Neuron (in vitro differentiated cells): ENCODE measurements around the gene PLXNB3.
"Not testable (repeated sequence)": the region's sequence is repeated elsewhere in the genome, so short reads cannot be mapped to it uniquely, and the experiment has no call there.

Source experiments
- H2AFZ ChIP-seq: one replicate; pipeline ENCODE4 v1.6.1; 2013; ENCODE audit warnings: low read depth, mild to moderate bottlenecking, inconsistent platforms, low read length, moderate library complexity
- H3K27me3 ChIP-seq: one replicate; pipeline ENCODE4 v1.6.1; 2013; ENCODE audit warnings: low read length; ENCODE audit not compliant: insufficient read depth
- H3K36me3 ChIP-seq: one replicate; pipeline ENCODE4 v1.6.1; 2013; ENCODE audit warnings: low read length; ENCODE audit not compliant: insufficient read depth
- H3K4me1 ChIP-seq: one replicate; pipeline ENCODE4 v1.6.1; 2013; ENCODE audit warnings: low read length; ENCODE audit not compliant: insufficient read depth
- H3K4me3 ChIP-seq: 2 replicates; pipeline ENCODE4 v1.5.1; 2013; ENCODE audit warnings: mild to moderate bottlenecking, low read length, moderate library complexity
- H3K9me3 ChIP-seq: one replicate; pipeline ENCODE4 v1.6.1; 2013; ENCODE audit warnings: low read length

Gene PLXNB3

GRCh38 chrX:153803211-153804099 lies 39.4 kb downstream of the PLXNB3 start:
- no peaks in the 10 kb centered on the region for H3K27me3 ChIP-seq
- H3K4me1 ChIP-seq, result peaks cover 7% of the 10 kb centered on the region
- H2AFZ ChIP-seq, result no peak overlapping the region
- no peak overlapping the region for H3K4me3 ChIP-seq
- H3K9me3 ChIP-seq, result peaks cover 2% of the 10 kb centered on the region
- H3K36me3 ChIP-seq, result peaks cover 4% of the 10 kb centered on the region

- peaks cover 2% of the 10 kb centered on the region for H3K9me3 ChIP-seq
- H3K36me3 ChIP-seq, result peaks cover 7% of the 10 kb centered on the region
- no peaks in the 10 kb centered on the region for H3K27me3 ChIP-seq
- H3K4me1 ChIP-seq, result peaks cover 7% of the 10 kb centered on the region
- no peak overlapping the region for H3K4me3 ChIP-seq
- no peak overlapping the region for H2AFZ ChIP-seq
These were observed 40.1 kb downstream of the PLXNB3 start for GRCh38 chrX:153804100-153804595.

GRCh38 chrX:153804621-153805020 lies 40.6 kb downstream of the PLXNB3 start:
- H3K4me1 ChIP-seq, result peaks cover 7% of the 10 kb centered on the region
- peaks cover 3% of the 10 kb centered on the region for H3K9me3 ChIP-seq
- peaks cover 7% of the 10 kb centered on the region for H3K36me3 ChIP-seq
- H3K27me3 ChIP-seq, result no peaks in the 10 kb centered on the region
- H2AFZ ChIP-seq, result no peak overlapping the region
- H3K4me3 ChIP-seq, result no peak overlapping the region

GRCh38 chrX:153805436-153805835 lies 41.4 kb downstream of the PLXNB3 start:
- peaks cover 4% of the 10 kb centered on the region for H3K9me3 ChIP-seq
- H3K36me3 ChIP-seq, result peaks cover 7% of the 10 kb centered on the region
- H3K4me1 ChIP-seq, result peaks cover 7% of the 10 kb centered on the region
- H3K27me3 ChIP-seq, result no peaks in the 10 kb centered on the region
- H2AFZ ChIP-seq, result no peak overlapping the region
- no peak overlapping the region for H3K4me3 ChIP-seq

GRCh38 chrX:153806999-153807575 lies 43.0 kb downstream of the PLXNB3 start:
- Histone ChIP-seq H3K4me1 (peaks cover 3% of the 10 kb centered on the region), H2AFZ (no peak overlapping the region), H3K27me3 (no peaks in the 10 kb centered on the region), H3K9me3 (peaks cover 4% of the 10 kb centered on the region), H3K36me3 (peaks cover 7% of the 10 kb centered on the region), H3K4me3 (no peak overlapping the region)

GRCh38 chrX:153807976-153808375 lies 43.9 kb downstream of the PLXNB3 start:
- Histone ChIP-seq H3K36me3 (peaks cover 7% of the 10 kb centered on the region), H3K4me3 (no peak overlapping the region), H3K9me3 (peaks cover 4% of the 10 kb centered on the region), H3K4me1 (peaks cover 7% of the 10 kb centered on the region), H3K27me3 (no peaks in the 10 kb centered on the region), H2AFZ (no peak overlapping the region)

GRCh38 chrX:153812220-153812619 lies 48.2 kb downstream of the PLXNB3 start:
- no peaks in the 10 kb centered on the region for H3K27me3 ChIP-seq
- no peak overlapping the region for H3K4me3 ChIP-seq
- H3K4me1 ChIP-seq, result peaks cover 9% of the 10 kb centered on the region
- H3K36me3 ChIP-seq, result peaks cover 4% of the 10 kb centered on the region
- no peak overlapping the region for H2AFZ ChIP-seq
- H3K9me3 ChIP-seq, result peaks cover 4% of the 10 kb centered on the region

- Histone ChIP-seq H3K4me3 (no peak overlapping the region), H3K27me3 (no peaks in the 10 kb centered on the region), H2AFZ (no peak overlapping the region), H3K9me3 (peaks cover 4% of the 10 kb centered on the region), H3K36me3 (peaks cover 4% of the 10 kb centered on the region), H3K4me1 (peaks cover 12% of the 10 kb centered on the region)
These were observed 49.1 kb downstream of the PLXNB3 start for GRCh38 chrX:153813161-153813560.

- Histone ChIP-seq H3K36me3 (no peaks in the 10 kb centered on the region), H3K4me1 (peaks cover 12% of the 10 kb centered on the region), H2AFZ (no peak overlapping the region), H3K27me3 (no peaks in the 10 kb centered on the region), H3K4me3 (no peak overlapping the region), H3K9me3 (peaks cover 2% of the 10 kb centered on the region)
These were observed 50.7 kb downstream of the PLXNB3 start for GRCh38 chrX:153814591-153815315.

GRCh38 chrX:153816831-153817690 lies 53.0 kb downstream of the PLXNB3 start:
- Histone ChIP-seq H3K36me3 (no peaks in the 10 kb centered on the region), H3K27me3 (no peaks in the 10 kb centered on the region), H3K4me1 (peaks cover 12% of the 10 kb centered on the region), H3K4me3 (no peak overlapping the region), H3K9me3 (peaks cover 2% of the 10 kb centered on the region), H2AFZ (no peak overlapping the region)

- H3K9me3 ChIP-seq, H2AFZ ChIP-seq, H3K27me3 ChIP-seq: not testable (repeated sequence)
These were observed 54.0 kb downstream of the PLXNB3 start for GRCh38 chrX:153818064-153818463.

GRCh38 chrX:153818571-153819383 lies 54.7 kb downstream of the PLXNB3 start:
- peaks cover 5% of the 10 kb centered on the region for H3K4me1 ChIP-seq
- H3K4me3 ChIP-seq, result no peak overlapping the region
- no peaks in the 10 kb centered on the region for H3K9me3 ChIP-seq
- H3K27me3 ChIP-seq, result peaks cover 4% of the 10 kb centered on the region
- no peaks in the 10 kb centered on the region for H3K36me3 ChIP-seq
- H2AFZ ChIP-seq, result no peak overlapping the region

More at GRCh38 chrX:153818064-153818463, 54.0 kb downstream of the PLXNB3 start:
- not testable (repeated sequence) for H3K36me3 ChIP-seq, H3K4me1 ChIP-seq, H3K4me3 ChIP-seq
